Measurements from ENCODE around the gene INSIG1.

Gene INSIG1

DNA sequence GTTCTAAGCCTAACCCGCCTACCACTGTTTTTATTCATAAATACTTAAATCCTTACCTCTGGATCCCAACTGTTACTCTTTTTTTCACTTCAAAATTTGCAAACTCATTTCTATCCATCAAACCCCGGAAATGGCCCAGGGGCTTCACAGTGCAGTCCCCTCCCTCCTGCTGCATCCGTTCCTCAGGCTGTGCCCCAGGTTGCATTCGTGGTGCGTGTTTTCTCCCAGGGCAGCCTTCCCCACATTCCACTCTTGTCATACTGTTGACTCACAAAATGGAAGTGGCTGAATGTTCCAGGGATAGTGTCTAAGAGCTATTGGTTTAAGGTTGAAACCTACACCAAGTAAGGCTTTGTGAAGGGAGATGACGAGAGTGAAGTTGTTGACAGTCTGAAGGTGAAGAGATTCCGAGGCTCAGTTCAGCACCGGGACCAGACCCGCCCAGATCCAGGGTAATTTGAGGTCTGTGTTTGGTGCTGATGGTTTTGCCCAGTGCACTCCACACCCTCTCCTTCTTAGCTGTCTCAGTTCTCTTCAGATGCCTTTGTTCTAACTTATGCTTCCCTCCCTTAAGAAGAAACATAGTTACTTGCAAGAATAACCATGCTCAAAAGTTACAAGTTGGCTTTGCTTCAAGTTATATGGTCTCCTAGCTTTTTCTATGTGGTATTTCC, 7.7 kb downstream of the INSIG1 start:
- TF ChIP-seq, protein P1, sequence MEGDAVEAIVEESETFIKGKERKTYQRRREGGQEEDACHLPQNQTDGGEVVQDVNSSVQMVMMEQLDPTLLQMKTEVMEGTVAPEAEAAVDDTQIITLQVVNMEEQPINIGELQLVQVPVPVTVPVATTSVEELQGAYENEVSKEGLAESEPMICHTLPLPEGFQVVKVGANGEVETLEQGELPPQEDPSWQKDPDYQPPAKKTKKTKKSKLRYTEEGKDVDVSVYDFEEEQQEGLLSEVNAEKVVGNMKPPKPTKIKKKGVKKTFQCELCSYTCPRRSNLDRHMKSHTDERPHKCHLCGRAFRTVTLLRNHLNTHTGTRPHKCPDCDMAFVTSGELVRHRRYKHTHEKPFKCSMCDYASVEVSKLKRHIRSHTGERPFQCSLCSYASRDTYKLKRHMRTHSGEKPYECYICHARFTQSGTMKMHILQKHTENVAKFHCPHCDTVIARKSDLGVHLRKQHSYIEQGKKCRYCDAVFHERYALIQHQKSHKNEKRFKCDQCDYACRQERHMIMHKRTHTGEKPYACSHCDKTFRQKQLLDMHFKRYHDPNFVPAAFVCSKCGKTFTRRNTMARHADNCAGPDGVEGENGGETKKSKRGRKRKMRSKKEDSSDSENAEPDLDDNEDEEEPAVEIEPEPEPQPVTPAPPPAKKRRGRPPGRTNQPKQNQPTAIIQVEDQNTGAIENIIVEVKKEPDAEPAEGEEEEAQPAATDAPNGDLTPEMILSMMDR (IDR thresholded peaks at IDR 0.05; ENCODE audit: low read length), result no peak
- TF ChIP-seq EZH2 (optimal IDR thresholded peaks at IDR 0.05; ENCODE audit: low read depth, low read length), result no peak
- no peak for TF ChIP-seq EZH2phosphoT487 (IDR thresholded peaks at IDR 0.05; ENCODE audit: low read length)
- no peaks in the 10 kb centered on the region for H3K9me2 ChIP-seq (replicated peaks; ENCODE audit: insufficient read depth, low read length)
- H3K4me2 ChIP-seq (ENCODE audit: low read depth, low read length), result no peak overlapping the region
- peaks cover 39% of the 10 kb centered on the region for H3F3A ChIP-seq (ENCODE audit: insufficient read depth, low read length)
- H2AFZ ChIP-seq (ENCODE audit: low read length), result no peak overlapping the region
- no peak overlapping the region for H3K9ac ChIP-seq (ENCODE audit: low read length)
- peaks cover 64% of the 10 kb centered on the region for H3K36me3 ChIP-seq (replicated peaks; ENCODE audit: insufficient read depth, low read length)
- no peak for DNase-seq
- no peaks in the 10 kb centered on the region for H3K27me3 ChIP-seq (replicated peaks; ENCODE audit: insufficient read depth, low read length)
- peaks cover 9% of the 10 kb centered on the region for H3K4me1 ChIP-seq (ENCODE audit: low read length)
- H3K4me3 ChIP-seq (ENCODE audit: low read length), result no peak overlapping the region
- no peaks in the 10 kb centered on the region for H3K9me3 ChIP-seq (replicated peaks; ENCODE audit: insufficient read depth, low read length)
- H3K79me2 ChIP-seq (ENCODE audit: low read length), result peaks cover 54% of the 10 kb centered on the region
- H3K27ac ChIP-seq (ENCODE audit: low read length), result no peak overlapping the region
- peaks cover 16% of the 10 kb centered on the region for H4K20me1 ChIP-seq (ENCODE audit: insufficient read depth, low read length)

DNA sequence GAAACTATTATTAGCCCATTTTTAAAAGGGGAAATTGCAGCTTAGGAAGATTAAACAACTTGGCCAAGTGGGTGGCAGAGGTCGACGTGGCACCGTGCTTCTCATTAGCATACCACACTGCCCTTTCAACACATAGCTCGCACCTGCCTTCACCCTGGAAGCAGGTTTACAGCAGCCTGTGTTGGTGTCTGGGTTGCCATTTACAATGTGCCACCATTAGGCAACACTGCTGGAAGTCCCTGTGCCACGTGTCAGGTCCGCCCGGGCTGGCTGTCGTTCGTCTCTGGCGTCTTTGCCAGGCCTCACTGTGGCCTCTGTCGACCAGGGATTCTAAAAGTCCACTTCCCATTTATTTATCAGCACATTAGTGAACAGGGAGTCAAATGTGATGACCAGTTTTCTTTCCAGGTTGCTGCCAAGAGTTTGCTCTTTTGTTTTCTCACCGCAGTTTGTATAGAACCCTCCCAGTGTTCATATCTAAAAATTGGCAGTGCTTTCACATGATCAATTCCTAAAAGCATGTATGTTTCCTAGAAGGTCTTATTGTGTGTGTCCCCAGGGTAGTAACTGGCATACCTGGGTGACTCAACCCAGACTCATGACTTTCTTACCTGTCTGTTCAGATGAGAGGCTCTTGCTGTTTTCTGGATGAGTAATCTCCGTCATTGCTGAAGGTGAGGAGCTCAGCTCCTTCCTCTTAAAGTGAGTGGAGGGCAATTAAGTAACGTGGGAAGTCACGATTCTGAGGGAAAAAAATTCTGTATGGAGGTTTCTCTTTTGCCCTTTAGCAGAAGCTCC, 9.2 kb downstream of the INSIG1 start:
- no peak overlapping the region for H3K27ac ChIP-seq (ENCODE audit: low read length)
- H2AFZ ChIP-seq (ENCODE audit: low read length), result no peak overlapping the region
- no peak overlapping the region for H3K9ac ChIP-seq (ENCODE audit: low read length)
- H3K4me1 ChIP-seq (ENCODE audit: low read length), result no peaks in the 10 kb centered on the region
- peaks cover 40% of the 10 kb centered on the region for H3K79me2 ChIP-seq (ENCODE audit: low read length)
- peaks cover 57% of the 10 kb centered on the region for H3K36me3 ChIP-seq (replicated peaks; ENCODE audit: insufficient read depth, low read length)
- H3K9me3 ChIP-seq (replicated peaks; ENCODE audit: insufficient read depth, low read length), result no peaks in the 10 kb centered on the region
- no peak overlapping the region for H3K4me3 ChIP-seq (ENCODE audit: low read length)
- H3K4me2 ChIP-seq (ENCODE audit: low read depth, low read length), result no peak overlapping the region
- no peaks in the 10 kb centered on the region for H3K27me3 ChIP-seq (replicated peaks; ENCODE audit: insufficient read depth, low read length)
- no peaks in the 10 kb centered on the region for H3K9me2 ChIP-seq (replicated peaks; ENCODE audit: insufficient read depth, low read length)
- TF ChIP-seq, protein P1 (IDR thresholded peaks at IDR 0.05; ENCODE audit: low read length), result no peak
- TF ChIP-seq EZH2phosphoT487 (IDR thresholded peaks at IDR 0.05; ENCODE audit: low read length) (no peak), EZH2 (optimal IDR thresholded peaks at IDR 0.05; ENCODE audit: low read depth, low read length) (no peak)
- peaks cover 7% of the 10 kb centered on the region; the same call in 1 of the 2 replicates for H4K20me1 ChIP-seq (ENCODE audit: insufficient read depth, low read length)
- H3F3A ChIP-seq (ENCODE audit: insufficient read depth, low read length), result peaks cover 41% of the 10 kb centered on the region
- DNase-seq, result no peak

DNA sequence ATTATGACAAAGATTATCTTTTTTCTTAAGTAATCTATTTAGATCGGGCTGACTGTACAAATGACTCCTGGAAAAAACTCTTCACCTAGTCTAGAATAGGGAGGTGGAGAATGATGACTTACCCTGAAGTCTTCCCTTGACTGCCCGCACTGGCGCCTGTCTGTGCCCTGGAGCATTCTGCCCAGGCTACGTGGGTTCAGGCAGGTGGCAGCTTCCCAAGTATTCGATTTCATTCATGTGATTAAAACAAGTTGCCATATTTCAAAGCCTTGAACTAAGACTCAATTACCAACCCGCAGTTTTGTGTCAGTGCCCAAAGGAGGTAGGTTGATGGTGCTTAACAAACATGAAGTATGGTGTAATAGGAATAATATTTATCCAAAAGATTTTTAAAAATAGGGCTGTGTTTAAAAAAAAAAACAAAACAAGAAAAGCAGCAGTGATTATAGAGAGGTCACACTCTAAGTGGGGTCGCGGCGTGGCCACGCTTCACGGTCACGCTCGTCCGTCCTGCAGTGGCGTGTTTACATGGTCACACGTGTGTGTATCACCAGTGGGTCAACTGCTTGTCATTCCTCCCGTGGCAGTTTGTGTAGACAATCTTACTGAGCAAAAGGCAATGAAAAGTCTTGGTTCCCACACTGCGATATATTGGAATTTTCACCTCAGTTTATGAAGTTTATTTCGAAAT, 10.8 kb downstream of the INSIG1 start:
- no peak for DNase-seq
- Histone ChIP-seq H3K9ac (ENCODE audit: low read length) (no peak overlapping the region), H3F3A (ENCODE audit: insufficient read depth, low read length) (peaks cover 47% of the 10 kb centered on the region), H2AFZ (ENCODE audit: low read length) (no peak overlapping the region), H3K36me3 (replicated peaks; ENCODE audit: insufficient read depth, low read length) (peaks cover 41% of the 10 kb centered on the region), H3K4me1 (ENCODE audit: low read length) (no peaks in the 10 kb centered on the region), H3K4me3 (ENCODE audit: low read length) (no peak overlapping the region), H3K9me3 (replicated peaks; ENCODE audit: insufficient read depth, low read length) (no peaks in the 10 kb centered on the region), H3K27ac (ENCODE audit: low read length) (no peak overlapping the region), H3K79me2 (ENCODE audit: low read length) (peaks cover 24% of the 10 kb centered on the region), H3K27me3 (replicated peaks; ENCODE audit: insufficient read depth, low read length) (no peaks in the 10 kb centered on the region), H3K4me2 (ENCODE audit: low read depth, low read length) (no peak overlapping the region), H3K9me2 (replicated peaks; ENCODE audit: insufficient read depth, low read length) (no peaks in the 10 kb centered on the region), H4K20me1 (ENCODE audit: insufficient read depth, low read length) (peaks cover 3% of the 10 kb centered on the region; the same call in 1 of the 2 replicates)
- no peak for TF ChIP-seq EZH2 (optimal IDR thresholded peaks at IDR 0.05; ENCODE audit: low read depth, low read length)
- TF ChIP-seq, protein P1 (IDR thresholded peaks at IDR 0.05; ENCODE audit: low read length), result no peak
- TF ChIP-seq EZH2phosphoT487 (IDR thresholded peaks at IDR 0.05; ENCODE audit: low read length), result no peak
